Left ventricle myocardium superior (tissue), 1 donor: ENCODE measurements around the gene TFAP2D. TPM values are rescaled to one million over a fixed set of nuclear protein-coding genes. Genes with fewer than 3 reads are reported as not detected.

Source experiments
- ATAC-seq: fragments of 200-7000 bp; cut with Tn5 transposase; one replicate; pipeline ENCODE4 v1.9.1; 2020; ENCODE audit warnings: mild to moderate bottlenecking, moderate library complexity
- DNase-seq: peaks from one replicate; pipeline ENCODE4 v3.0.0-alpha.2; 2020
- intact Hi-C: fragments of 100-400 bp; cut with micrococcal nuclease; formaldehyde crosslinking; loops from one replicate; pipeline ENCODE4 v1.11.0; 2022
- total RNA-seq: library from RNA; stranded (reverse); fragmentation: NEBNext Ultra II Directional; extraction: Animal tissue kit (Norgen Biotek cat#: 25700); gene quantifications from one replicate; pipeline ENCODE4 v1.2.1, GENCODE V29; 2021
- donor health status: DM: no; HTN: yes; CAD: no; lungs with severe emphysema.

The TFAP2D gene
- total RNA-seq, 1 donor from 2014 or later = not detected

- intact Hi-C loops = loop anchor here (10.0 kb wide), 1 partner anchor 1209 kb away; no protein-coding TSS in a partner anchor
- ATAC-seq = peak; percentile 33
- DNase-seq = peak; percentile 48
Observed at GRCh38 chr6:50816115-50816675, 102.9 kb downstream of the TFAP2D start.

DNA sequence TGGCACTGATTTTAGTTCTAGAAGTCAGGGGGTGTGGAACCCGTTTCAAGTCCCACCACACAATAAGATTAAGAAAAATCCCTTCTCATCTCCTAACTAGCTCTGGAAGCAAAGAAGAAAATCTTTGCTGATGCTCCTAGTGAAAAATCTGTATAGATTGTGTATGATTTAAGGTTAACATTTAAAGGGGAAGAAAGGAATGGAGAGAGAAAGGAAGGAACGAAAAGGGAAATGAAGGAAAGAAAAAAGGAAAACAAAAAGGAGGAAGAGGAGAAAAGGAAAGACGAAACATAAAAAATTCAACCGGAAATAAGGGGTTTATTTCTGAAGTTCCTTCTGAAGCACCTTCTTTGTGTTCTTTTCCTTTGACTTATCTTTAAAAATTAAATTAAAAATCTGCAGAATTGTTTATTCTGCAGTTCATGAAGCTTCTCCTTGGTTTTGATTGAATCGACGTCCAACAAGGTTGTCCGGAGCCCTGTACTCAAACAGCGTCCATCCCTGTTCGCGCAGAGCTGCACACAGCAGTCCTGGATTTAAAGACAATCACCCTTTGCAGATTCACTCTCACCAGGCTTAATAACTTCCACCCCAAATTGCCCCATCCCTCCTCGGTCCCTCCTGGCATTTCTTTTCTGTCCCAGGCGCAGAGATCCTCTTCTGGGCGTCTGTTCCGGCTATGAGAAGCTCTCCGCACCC is 103.8 kb downstream of the TFAP2D start:
- DNase-seq (no peak), ATAC-seq (no peak)
- intact Hi-C loops = loop anchor here (10.0 kb wide), 1 partner anchor 1208 kb away; no protein-coding TSS in a partner anchor

DNA sequence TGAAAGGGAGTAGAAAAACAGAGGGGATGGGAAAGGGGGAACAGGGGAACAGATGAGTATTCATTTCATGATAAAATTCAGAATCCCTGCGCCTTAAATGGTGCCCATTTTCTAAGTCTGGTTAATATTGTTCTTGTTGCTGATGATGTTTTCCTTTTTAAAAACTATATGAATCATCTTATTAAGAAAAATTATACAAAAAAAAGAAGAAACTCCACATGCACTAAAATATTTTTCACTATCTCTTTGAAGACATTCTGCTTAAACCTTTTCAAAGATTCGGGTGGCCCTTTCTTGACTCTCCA is 104.3 kb downstream of the TFAP2D start:
- intact Hi-C loops = loop anchor here (10.0 kb wide), 1 partner anchor 1207 kb away; no protein-coding TSS in a partner anchor
- no peak for ATAC-seq
- no peak for DNase-seq

DNA sequence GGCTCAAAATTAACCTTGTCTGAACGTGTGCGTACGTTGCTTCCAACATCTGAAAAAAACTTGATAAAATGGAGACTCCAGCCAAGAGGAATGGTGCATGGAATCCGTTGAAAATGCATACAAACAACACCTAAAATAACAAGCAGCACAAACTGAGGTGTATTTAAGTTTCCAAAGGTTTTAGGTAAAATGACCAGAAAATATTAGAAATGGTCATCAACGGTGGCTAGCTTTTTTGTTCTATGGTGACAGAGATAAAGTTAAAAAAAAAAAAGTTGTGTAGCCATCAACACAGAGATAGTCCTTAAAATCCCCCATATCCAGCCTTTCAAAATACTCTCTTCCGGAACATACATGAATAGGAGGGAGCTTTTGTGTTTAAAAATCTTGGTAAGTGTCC is 104.7 kb downstream of the TFAP2D start:
- intact Hi-C loops = loop anchor here (10.0 kb wide), 1 partner anchor 1207 kb away; no protein-coding TSS in a partner anchor
- no peak for ATAC-seq
- DNase-seq = no peak

DNA sequence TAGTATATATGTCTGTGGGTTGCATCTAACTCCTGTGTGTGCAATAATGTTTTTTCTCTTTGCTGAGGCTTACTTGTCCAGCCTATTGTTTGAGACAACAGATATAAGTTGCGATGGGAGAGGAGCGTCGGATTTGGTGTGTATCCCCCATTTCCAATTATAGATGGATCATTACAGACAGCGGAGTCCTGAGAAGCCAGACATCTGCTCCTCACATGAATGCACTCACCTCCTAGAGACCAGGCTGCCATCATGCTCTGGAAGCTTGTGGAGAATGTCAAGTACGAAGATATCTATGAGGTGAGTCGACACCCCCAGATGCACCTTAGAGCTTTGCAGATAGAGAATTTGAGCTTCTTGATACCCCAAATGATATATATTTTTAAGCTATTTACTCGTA is 105.3 kb downstream of the TFAP2D start, which contains the start of gene TFAP2B:
Gene TFAP2B (plus strand): TSS at position 199 of the 400 bp plus-strand sequence. CDS start 21 bp downstream, at position 220.
- intact Hi-C loops = loop anchor here (10.0 kb wide), 1 partner anchor 1206 kb away; no protein-coding TSS in a partner anchor
- ATAC-seq = no peak
- no peak for DNase-seq

DNA sequence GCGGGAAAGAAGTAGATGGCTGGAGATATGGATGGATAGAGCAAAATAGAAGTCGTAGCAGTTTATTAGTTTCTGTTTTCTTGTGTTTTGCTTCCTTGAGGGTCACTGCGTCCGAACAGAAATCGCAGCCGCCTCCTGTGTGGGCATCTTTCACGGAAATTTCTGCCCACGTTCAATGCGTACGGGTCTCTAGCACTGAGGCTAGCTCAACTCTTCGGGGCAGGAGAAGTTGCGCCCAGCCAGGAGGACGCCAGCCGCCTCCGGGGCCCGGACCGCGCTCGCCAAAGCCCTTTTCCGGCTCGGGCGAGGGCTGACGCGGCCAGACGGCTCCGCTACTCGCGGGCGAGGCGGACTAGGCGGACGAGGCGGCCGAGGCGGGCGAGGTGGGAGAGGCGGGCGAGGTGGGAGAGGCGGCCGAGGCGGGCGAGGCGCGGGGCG is 106.2 kb downstream of the TFAP2D start:
- ATAC-seq = no peak
- no peak for DNase-seq
- intact Hi-C loops = loop anchor here (10.0 kb wide), 1 partner anchor 1205 kb away; no protein-coding TSS in a partner anchor

GRCh38 chr6:50819904-50820868 is 106.9 kb downstream of the TFAP2D start:
- DNase-seq = no peak
- no peak for ATAC-seq
- intact Hi-C loops = loop anchor here (10.0 kb wide), 1 partner anchor 1205 kb away; no protein-coding TSS in a partner anchor

DNA sequence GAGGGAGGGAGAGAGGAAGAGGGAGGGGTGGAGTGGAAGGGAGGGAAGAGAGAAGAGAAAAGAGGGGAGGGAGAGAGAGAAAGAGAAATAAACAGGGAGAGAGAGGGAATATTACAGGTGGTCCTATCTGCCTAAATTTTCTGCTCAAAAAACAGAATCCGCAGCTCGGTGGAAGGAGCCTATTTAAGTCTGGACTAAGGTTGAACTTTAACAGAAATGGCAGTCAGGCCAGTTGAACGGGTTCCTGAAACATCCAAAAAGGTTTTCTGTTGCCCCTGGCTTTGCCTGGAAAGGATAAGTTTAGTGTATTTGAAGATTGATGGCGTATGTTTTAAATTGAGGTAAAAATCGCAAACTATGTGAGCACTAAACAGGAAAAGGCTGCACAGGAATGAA is 107.5 kb downstream of the TFAP2D start:
- ATAC-seq = no peak
- intact Hi-C loops = no loop called here

DNA sequence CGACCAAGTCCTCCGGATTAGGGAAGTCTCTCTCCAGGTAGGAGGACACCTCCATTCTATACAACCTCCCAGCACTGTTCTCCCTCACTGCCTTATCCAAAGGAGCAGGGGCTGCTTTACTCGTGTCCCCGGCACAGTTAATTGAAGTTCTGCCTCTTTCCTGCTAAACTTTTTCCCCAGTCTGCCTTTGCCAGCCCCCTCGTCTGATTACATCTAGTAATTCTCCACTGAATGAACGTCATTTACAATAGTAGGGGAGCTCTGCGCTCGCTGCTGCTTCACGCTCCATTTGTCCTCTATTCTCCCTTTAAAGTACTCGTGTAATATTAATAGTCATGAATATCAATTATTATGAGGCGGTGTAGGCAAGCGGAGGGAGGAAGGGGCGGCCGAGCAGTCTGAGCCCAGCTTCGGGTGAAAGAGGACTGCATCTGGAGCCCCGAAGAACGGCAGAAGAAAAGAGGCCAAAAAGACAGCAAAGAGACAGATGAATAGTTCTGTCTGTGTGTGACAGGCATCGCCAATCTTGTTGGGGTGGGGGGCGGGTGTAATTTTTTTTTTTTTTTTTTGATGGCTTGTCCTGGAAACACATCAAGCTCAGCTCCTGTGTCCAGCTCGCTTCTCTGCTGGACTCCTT is 108.2 kb downstream of the TFAP2D start:
- ATAC-seq (no peak), DNase-seq (no peak)
- intact Hi-C loops = no loop called here

More for the DNA sequence above, 107.5 kb downstream of the TFAP2D start:
- no peak for DNase-seq

DNA sequence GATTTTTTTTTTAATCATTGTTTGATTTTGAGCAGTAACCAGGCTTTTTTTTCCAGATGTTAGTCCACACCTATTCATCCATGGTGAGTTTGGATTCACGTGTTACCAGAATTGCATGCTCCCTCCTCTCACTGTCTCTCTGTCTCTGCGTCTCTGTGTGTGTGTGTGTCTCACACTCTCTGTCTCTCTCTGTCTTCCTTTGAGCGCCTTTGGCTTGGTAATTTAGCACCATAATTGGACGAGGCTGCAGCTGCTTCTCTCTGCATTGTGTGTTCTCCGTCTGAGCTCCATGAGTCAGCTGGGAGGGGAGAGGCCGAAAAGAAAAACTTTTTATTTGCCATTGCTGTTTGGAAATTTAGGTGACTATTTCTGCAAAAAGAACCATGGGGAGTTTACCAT is 108.8 kb downstream of the TFAP2D start:
- no peak for DNase-seq
- no peak for ATAC-seq
- intact Hi-C loops = no loop called here

Other genes starting within 250 kb of the TFAP2D start
- gene TFAP2B, start 105.3 kb downstream of the TFAP2D start, total RNA-seq = not detected